ENCODE results near the gene CLIC6.

GRCh38 chr21:34698270-34699015 is 29.6 kb downstream of the CLIC6 start:
- TF ChIP-seq JUNB (CRISPR knock-in tag; conservative IDR thresholded peaks at IDR 0.05): no peak
- no peak for TF ChIP-seq POLR2A (conservative IDR thresholded peaks at IDR 0.05)
- TF ChIP-seq BRD4 (IDR thresholded peaks at IDR 0.05): no peak
- TF ChIP-seq E2F4 (CRISPR knock-in tag; IDR thresholded peaks at IDR 0.05; ENCODE audit: low read depth): no peak
- TF ChIP-seq, protein P1, sequence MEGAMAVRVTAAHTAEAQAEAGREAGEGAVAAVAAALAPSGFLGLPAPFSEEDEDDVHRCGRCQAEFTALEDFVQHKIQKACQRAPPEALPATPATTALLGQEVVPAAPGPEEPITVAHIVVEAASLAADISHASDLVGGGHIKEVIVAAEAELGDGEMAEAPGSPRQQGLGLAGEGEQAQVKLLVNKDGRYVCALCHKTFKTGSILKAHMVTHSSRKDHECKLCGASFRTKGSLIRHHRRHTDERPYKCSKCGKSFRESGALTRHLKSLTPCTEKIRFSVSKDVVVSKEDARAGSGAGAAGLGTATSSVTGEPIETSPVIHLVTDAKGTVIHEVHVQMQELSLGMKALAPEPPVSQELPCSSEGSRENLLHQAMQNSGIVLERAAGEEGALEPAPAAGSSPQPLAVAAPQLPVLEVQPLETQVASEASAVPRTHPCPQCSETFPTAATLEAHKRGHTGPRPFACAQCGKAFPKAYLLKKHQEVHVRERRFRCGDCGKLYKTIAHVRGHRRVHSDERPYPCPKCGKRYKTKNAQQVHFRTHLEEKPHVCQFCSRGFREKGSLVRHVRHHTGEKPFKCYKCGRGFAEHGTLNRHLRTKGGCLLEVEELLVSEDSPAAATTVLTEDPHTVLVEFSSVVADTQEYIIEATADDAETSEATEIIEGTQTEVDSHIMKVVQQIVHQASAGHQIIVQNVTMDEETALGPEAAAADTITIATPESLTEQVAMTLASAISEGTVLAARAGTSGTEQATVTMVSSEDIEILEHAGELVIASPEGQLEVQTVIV (CRISPR knock-in tag; IDR thresholded peaks at IDR 0.05; ENCODE audit: borderline replicate concordance): no peak
- no peak for TF ChIP-seq CBX3 (IDR thresholded peaks at IDR 0.05; ENCODE audit: borderline replicate concordance in 1 of 2, low read length in 2 of 2)
- no peak for TF ChIP-seq MBD1 (CRISPR knock-in tag; IDR thresholded peaks at IDR 0.05)
- no peak for TF ChIP-seq KLF1 (tag; IDR thresholded peaks at IDR 0.05)
- TF ChIP-seq SMC3 (conservative IDR thresholded peaks at IDR 0.05; ENCODE audit: insufficient read depth, low read depth, low read length): no peak
- TF ChIP-seq, protein P2, sequence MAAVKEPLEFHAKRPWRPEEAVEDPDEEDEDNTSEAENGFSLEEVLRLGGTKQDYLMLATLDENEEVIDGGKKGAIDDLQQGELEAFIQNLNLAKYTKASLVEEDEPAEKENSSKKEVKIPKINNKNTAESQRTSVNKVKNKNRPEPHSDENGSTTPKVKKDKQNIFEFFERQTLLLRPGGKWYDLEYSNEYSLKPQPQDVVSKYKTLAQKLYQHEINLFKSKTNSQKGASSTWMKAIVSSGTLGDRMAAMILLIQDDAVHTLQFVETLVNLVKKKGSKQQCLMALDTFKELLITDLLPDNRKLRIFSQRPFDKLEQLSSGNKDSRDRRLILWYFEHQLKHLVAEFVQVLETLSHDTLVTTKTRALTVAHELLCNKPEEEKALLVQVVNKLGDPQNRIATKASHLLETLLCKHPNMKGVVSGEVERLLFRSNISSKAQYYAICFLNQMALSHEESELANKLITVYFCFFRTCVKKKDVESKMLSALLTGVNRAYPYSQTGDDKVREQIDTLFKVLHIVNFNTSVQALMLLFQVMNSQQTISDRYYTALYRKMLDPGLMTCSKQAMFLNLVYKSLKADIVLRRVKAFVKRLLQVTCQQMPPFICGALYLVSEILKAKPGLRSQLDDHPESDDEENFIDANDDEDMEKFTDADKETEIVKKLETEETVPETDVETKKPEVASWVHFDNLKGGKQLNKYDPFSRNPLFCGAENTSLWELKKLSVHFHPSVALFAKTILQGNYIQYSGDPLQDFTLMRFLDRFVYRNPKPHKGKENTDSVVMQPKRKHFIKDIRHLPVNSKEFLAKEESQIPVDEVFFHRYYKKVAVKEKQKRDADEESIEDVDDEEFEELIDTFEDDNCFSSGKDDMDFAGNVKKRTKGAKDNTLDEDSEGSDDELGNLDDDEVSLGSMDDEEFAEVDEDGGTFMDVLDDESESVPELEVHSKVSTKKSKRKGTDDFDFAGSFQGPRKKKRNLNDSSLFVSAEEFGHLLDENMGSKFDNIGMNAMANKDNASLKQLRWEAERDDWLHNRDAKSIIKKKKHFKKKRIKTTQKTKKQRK (IDR thresholded peaks at IDR 0.05; ENCODE audit: borderline replicate concordance, low read depth, low read length): no peak
- TF ChIP-seq MAX (CRISPR knock-in tag; IDR thresholded peaks at IDR 0.05): no peak
- TF ChIP-seq OTX1 (CRISPR knock-in tag; IDR thresholded peaks at IDR 0.05): peak; percentile 84; the same call in 1 of the 2 replicates
- no peak for TF ChIP-seq TAF1 (IDR thresholded peaks at IDR 0.05; ENCODE audit: control insufficient read depth, extremely low read depth, insufficient read depth, low read length, severe bottlenecking)
- no peak for TF ChIP-seq LEF1 (IDR thresholded peaks at IDR 0.05)
